Skin epidermis (tissue), 12 donors: Measurements from ENCODE around the gene GRIN2B.

Source experiments
- H3K27ac ChIP-seq, 21 experiments: fragments of 200-600 bp; sonication (generic) in 11 of 21; one replicate each; pipeline ENCODE4 v1.5.0; 2020; ENCODE audit warnings: mild to moderate bottlenecking in 3 of 21, inconsistent platforms in 2 of 21, moderate library complexity in 2 of 21
- H3K4me3 ChIP-seq, 7 experiments: fragments of 200-600 bp; sonication (generic) in 2 of 7; one replicate each; pipeline ENCODE4 v1.5.0; 2020; ENCODE audit warnings: inconsistent platforms in 2 of 7, mild to moderate bottlenecking in 2 of 7, moderate library complexity in 1 of 7

The GRIN2B gene

DNA sequence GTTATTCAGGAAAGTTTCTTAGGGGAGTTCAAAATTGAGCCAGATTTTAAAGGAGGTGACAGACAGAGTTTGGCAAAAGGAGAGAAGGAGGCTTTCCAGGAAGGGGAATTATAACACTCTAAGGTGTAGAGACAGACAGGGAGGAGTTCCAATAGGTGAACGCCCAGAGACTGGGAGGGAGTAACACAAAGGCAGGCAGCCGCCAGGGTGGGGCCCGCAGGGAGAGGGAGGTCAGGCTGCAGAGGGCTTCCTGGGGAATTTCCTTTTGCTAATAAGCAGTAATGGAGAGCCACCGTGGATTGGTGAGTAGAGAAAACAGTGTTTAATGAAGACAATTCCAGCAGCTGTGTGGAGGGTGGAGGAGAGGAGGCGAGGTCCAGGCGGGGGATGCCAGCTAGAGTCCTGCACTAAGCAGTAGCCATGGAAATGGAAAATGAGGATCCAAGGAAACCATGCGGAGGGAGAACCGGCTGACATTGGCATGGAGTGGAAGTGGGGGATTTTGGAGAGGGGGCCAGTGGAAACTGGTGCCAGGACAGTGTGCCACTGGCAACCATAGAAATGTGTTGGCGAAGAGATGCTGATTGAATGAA is 22.2 kb downstream of the GRIN2B start:
- Histone ChIP-seq H3K4me3 (no peak overlapping the region), H3K27ac (no peak overlapping the region)

- Histone ChIP-seq H3K27ac (no peak overlapping the region), H3K4me3 (no peak overlapping the region)
These were observed 23.8 kb downstream of the GRIN2B start for GRCh38 chr12:13957576-13957975.

DNA sequence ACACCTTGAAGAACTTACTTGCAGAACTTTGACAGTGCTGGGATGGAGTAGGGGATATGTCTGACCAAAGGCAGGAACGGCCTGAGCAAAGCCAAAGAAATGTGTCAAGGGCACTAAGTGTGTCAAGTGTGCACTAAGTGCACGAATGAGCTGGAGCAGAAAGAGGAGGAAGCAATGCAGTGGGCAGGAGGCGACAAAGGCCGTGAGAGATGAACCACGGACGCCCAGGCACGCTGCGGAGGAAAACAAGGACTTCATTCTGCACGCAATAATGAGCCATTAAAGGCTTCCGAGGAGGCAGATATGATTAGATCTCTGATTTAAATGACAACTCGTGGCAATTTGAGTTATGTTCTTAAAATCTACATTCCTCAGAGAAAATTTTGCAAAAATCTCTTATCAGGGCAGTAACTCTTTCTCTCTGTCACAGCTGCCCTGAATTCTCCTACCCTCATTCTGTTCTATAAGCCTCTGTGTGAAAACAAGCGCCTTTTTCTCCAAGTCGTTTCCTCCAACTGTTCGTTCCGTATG is 25.3 kb downstream of the GRIN2B start:
- Histone ChIP-seq H3K4me3 (no peak overlapping the region), H3K27ac (no peak overlapping the region)

GRCh38 chr12:13952096-13952495 is 29.3 kb downstream of the GRIN2B start:
- Histone ChIP-seq H3K4me3 (no peak overlapping the region), H3K27ac (no peak overlapping the region)

DNA sequence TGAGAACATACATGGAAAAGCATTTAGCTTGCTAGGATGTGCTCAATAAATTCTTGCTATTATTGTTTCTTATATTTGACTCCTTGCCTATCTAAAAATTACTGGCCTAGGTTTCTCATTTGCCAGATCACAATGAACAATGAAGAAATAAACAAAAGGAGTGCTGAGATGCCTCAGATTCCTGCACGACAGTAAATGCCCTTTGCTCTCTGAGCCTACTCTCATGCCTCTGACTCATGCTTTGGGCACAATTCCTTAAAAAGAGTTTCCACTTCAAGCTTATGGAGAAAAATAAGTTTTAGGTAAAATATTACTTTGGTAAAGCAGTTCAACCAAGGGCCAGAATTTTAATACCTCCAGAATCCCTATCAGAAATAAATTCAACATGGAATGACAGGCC is 30.9 kb downstream of the GRIN2B start:
- Histone ChIP-seq H3K4me3 (no peak overlapping the region), H3K27ac (no peak overlapping the region)

DNA sequence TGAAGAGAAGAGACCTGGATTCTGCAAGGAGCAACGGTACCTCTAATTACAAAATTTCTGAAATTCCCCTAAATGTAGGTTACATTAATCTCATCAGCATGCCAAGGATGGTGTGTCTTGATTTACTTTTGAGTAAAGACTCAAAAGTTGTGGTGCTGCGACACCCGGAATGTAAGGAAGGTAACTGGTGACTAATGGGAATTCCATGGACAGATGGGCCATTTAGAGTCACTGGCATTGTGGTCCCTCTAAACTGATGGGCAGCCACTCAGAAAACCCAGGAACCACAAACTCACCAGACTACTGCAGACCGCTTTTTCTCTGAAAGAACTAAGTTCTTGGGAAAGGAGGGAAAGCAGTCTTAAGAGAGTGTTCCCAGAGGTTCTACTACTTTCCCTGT is 32.8 kb downstream of the GRIN2B start:
- no peak overlapping the region for H3K27ac ChIP-seq
- no peak overlapping the region for H3K4me3 ChIP-seq

- H3K27ac ChIP-seq = no peak overlapping the region
These were observed 34.0 kb downstream of the GRIN2B start for GRCh38 chr12:13947276-13947946.

DNA sequence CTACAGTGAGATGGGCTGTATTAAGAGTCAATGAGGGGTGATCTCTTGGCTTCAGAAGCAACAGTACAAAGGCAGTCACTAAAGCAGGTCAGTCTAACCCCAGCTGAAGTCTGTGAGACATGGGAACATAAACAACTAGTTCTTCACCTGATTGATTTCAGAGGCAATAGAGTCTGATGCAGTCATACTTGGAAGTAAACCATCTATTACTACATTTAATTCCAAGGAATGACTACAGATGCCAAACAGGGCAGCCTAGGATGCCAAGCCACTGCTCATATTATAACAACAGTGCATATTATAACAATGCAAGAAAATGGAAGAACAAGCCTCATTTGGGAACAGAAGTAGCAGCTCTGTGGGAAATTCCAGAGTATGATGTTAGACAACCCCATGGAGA is 35.8 kb downstream of the GRIN2B start:
- H3K27ac ChIP-seq = no peak overlapping the region
- no peak overlapping the region for H3K4me3 ChIP-seq

More at GRCh38 chr12:13947276-13947946, 34.0 kb downstream of the GRIN2B start:
- no peak overlapping the region for H3K4me3 ChIP-seq

DNA sequence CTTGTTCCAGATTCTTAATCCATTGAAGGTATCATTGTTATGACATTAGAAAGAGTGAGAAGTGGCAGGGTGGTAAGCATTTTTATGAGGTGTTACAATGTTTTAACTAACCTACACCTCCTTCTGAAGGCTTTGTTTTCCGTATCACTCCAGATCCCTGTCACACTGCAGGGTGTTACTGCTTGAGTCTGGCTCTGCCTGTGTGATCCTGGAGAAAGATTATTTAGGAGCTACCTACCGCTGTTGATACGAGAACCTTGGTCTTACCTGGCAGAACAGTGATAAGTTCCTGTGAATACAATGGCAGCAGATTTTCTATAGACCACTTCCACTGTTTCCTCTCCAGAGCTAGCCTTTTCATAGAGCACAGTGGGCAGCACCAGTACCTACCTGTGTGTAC is 36.2 kb downstream of the GRIN2B start:
- Histone ChIP-seq H3K27ac (no peak overlapping the region), H3K4me3 (no peak overlapping the region)

GRCh38 chr12:13942826-13943225 is 38.6 kb downstream of the GRIN2B start:
- Histone ChIP-seq H3K4me3 (no peak overlapping the region), H3K27ac (no peak overlapping the region)

DNA sequence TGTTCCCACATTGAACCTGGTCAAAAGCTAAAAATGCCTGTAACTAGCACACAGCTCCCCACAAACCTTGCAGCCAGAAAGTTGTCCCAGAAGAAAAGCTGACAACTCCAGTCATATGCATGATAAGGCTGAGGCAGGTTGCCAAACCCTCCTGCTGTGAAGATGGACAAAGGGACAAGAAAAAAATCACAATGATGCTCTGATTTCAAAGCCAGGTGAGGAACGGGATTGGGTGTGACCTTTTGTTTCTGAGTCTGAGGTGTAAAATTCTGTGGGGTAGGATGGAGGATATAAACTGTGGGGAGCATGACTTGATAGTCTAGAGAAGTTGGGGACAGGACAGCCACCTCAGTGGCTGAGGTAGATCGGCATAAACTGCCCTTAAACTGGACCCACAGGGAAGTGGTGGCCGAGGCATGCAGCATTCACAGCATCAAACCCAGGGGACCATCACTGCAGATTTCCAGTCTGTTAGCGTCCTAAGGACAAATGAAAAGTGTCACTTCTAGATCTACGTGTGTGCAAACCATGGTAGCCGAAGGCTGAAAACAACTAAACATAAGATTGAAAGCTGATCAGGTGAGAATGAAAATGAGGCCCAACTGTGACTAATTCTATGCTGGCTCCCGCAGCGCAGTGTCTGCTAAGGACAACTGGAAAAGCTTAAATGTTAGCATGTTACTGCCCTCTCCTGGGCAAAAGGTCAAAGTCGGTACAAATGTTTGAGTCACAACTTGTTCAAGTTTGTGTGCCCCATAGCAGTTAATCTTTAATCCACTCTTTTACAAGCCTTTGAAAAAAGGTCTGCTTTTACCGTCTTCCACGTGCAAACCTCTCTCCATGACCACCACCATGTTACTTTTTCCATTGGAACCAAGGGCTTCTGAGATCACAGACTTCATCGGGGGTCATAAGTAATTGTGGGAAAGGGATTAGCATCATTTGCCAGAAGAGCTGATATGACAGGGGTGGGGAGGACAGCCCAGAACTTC is 39.8 kb downstream of the GRIN2B start:
- Histone ChIP-seq H3K27ac (no peak overlapping the region), H3K4me3 (no peak overlapping the region)

- no peak overlapping the region for H3K27ac ChIP-seq
- H3K4me3 ChIP-seq = no peak overlapping the region
These were observed 41.0 kb downstream of the GRIN2B start for GRCh38 chr12:13940335-13940865.

DNA sequence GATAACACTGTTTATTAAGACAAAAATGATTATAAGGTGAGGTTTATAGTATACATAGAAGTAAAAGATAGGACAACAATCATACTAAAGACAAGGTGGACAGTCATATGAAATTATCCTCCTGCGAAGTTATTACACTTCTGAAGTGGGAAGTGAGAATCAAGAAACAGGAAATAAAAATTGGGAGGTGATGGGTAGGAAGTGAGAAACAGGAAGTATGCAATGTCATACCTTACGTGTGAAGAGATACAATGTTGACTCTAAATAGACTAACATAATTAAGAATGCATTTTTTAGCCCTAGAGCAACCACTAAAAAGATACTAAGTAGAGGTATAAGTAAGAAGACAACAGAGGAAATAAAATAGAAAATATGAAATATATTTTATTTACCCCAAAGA is 43.7 kb downstream of the GRIN2B start:
- Histone ChIP-seq H3K27ac (no peak overlapping the region), H3K4me3 (no peak overlapping the region)

GRCh38 chr12:13935169-13935568 is 46.2 kb downstream of the GRIN2B start:
- no peak overlapping the region for H3K27ac ChIP-seq
- no peak overlapping the region for H3K4me3 ChIP-seq
